ENCODE results near the gene CCL1. TPM values are rescaled to one million over a fixed set of nuclear protein-coding genes. Genes with fewer than 3 reads are reported as not detected.

CCL1 gene, protein sequence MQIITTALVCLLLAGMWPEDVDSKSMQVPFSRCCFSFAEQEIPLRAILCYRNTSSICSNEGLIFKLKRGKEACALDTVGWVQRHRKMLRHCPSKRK
- not detected in 2 replicates for total RNA-seq
- not detected in 2 replicates for polyA plus RNA-seq

GRCh38 chr17:34363183-34363661 lies at the start of gene CCL1:
CCL1 (minus strand) TSS chr17:34363233; CDS start chr17:34363161, 72 bp downstream.
- no peaks in the 10 kb centered on the region for H3K4me1 ChIP-seq (ENCODE audit: low read depth)
- H3K36me3 ChIP-seq = no peaks in the 10 kb centered on the region
- no peak for DNase-seq (ENCODE audit: low read depth in 1 of 2, low spot score in 1 of 2)
- H3K27ac ChIP-seq = no peak within 1 kb of the TSS
- H3K4me3 ChIP-seq = no peak within 1 kb of the TSS
- no peaks in the 10 kb centered on the region for H3K9me3 ChIP-seq (ENCODE audit: low read depth)
- TF ChIP-seq, protein P1, sequence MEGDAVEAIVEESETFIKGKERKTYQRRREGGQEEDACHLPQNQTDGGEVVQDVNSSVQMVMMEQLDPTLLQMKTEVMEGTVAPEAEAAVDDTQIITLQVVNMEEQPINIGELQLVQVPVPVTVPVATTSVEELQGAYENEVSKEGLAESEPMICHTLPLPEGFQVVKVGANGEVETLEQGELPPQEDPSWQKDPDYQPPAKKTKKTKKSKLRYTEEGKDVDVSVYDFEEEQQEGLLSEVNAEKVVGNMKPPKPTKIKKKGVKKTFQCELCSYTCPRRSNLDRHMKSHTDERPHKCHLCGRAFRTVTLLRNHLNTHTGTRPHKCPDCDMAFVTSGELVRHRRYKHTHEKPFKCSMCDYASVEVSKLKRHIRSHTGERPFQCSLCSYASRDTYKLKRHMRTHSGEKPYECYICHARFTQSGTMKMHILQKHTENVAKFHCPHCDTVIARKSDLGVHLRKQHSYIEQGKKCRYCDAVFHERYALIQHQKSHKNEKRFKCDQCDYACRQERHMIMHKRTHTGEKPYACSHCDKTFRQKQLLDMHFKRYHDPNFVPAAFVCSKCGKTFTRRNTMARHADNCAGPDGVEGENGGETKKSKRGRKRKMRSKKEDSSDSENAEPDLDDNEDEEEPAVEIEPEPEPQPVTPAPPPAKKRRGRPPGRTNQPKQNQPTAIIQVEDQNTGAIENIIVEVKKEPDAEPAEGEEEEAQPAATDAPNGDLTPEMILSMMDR (IDR thresholded peaks at IDR 0.05; ENCODE audit: low read depth, low read length) = no peak
- H3K27me3 ChIP-seq = no peaks in the 10 kb centered on the region

GRCh38 chr17:34412534-34412933 lies 49.5 kb upstream of the CCL1 start:
- DNase-seq (ENCODE audit: low read depth in 1 of 2, low spot score in 1 of 2) = no peak
- Histone ChIP-seq H3K9me3 (ENCODE audit: low read depth) (no peaks in the 10 kb centered on the region), H3K27ac (no peak overlapping the region), H3K27me3 (peaks cover 31% of the 10 kb centered on the region), H3K36me3 (no peaks in the 10 kb centered on the region), H3K4me1 (ENCODE audit: low read depth) (no peaks in the 10 kb centered on the region), H3K4me3 (no peak overlapping the region)
- TF ChIP-seq, protein P1 (IDR thresholded peaks at IDR 0.05; ENCODE audit: low read depth, low read length) = no peak

- Histone ChIP-seq H3K27ac (no peak overlapping the region), H3K4me3 (no peak overlapping the region), H3K27me3 (peaks cover 26% of the 10 kb centered on the region), H3K36me3 (no peaks in the 10 kb centered on the region), H3K4me1 (ENCODE audit: low read depth) (no peaks in the 10 kb centered on the region), H3K9me3 (ENCODE audit: low read depth) (no peaks in the 10 kb centered on the region)
- TF ChIP-seq, protein P1 (IDR thresholded peaks at IDR 0.05; ENCODE audit: low read depth, low read length) = no peak
- DNase-seq (ENCODE audit: low read depth in 1 of 2, low spot score in 1 of 2) = no peak
Observed at GRCh38 chr17:34411646-34412421, 48.8 kb upstream of the CCL1 start.

DNA sequence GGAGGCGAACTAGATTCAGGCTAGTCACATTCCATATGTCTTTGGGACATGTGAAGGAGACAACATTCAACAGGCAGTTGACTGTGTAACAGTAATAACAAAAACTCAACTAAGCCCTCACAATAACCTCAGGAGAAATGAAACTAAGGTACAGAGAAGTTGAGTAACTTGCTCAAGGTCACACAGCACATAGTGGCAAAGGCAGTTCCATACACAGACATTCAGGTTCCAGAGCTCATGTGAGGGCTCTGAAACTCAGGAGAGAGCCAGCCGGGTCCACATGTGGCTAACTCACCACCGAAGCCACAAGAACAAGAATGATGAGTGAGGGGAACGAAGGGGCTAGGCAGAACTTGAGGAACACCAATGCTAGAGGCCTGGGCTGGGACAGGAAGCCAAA lies 46.3 kb upstream of the CCL1 start:
- H3K4me1 ChIP-seq (ENCODE audit: low read depth) = no peaks in the 10 kb centered on the region

DNA sequence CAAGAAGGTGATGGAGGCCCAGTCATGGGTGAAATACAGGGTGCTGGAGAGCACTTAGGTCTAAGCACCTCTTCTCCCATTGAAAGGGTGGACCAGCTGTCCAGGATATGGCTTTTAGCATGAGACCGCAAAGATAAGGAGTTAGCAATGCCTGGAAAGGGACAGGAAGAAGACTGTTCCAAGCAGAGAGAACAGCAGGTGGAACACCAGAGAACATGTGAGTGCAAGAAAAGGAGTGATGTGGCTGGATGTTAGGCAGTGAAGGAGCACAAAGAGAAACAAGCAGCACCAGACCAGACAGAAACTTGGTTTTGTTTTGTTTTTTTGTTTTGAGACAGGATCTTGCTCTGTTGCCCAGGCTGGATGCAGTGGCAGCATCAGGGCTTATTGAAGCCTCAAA lies 45.4 kb upstream of the CCL1 start:
- no peak overlapping the region for H3K27ac ChIP-seq
- TF ChIP-seq, protein P1 (IDR thresholded peaks at IDR 0.05; ENCODE audit: low read depth, low read length) = no peak
- H3K27me3 ChIP-seq = peaks cover 20% of the 10 kb centered on the region
- no peak for DNase-seq (ENCODE audit: low read depth in 1 of 2, low spot score in 1 of 2)
- no peaks in the 10 kb centered on the region for H3K4me1 ChIP-seq (ENCODE audit: low read depth)
- H3K36me3 ChIP-seq = no peaks in the 10 kb centered on the region
- no peak overlapping the region for H3K4me3 ChIP-seq
- H3K9me3 ChIP-seq (ENCODE audit: low read depth) = no peaks in the 10 kb centered on the region

More for the DNA sequence above, 46.3 kb upstream of the CCL1 start:
- no peaks in the 10 kb centered on the region for H3K9me3 ChIP-seq (ENCODE audit: low read depth)
- TF ChIP-seq, protein P1 (IDR thresholded peaks at IDR 0.05; ENCODE audit: low read depth, low read length) = no peak
- no peaks in the 10 kb centered on the region for H3K36me3 ChIP-seq
- no peak overlapping the region for H3K4me3 ChIP-seq
- DNase-seq (ENCODE audit: low read depth in 1 of 2, low spot score in 1 of 2) = no peak
- no peak overlapping the region for H3K27ac ChIP-seq
- peaks cover 20% of the 10 kb centered on the region for H3K27me3 ChIP-seq
